Measurements from ENCODE around the gene RNU1-1.
"Not testable (repeated sequence)": the region's sequence is repeated elsewhere in the genome, so short reads cannot be mapped to it uniquely, and the experiment has no call there.

The RNU1-1 gene

DNA sequence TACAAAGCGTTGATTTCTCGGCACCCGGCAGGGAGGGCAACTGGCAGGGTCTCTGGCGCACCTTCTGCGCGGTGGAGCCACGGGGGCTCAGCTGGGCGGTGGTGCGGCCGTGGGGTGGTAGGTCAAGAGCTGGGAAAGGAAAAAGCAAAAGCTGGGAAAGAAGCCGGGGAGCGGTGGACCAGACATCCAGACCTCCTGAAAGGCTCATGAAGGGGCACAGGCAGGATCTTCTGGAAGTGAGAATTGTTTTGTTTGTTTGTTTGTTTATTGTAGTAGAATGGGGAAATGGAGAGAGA, 7.2 kb upstream of the RNU1-1 start:
- no peak for DNase-seq

DNA sequence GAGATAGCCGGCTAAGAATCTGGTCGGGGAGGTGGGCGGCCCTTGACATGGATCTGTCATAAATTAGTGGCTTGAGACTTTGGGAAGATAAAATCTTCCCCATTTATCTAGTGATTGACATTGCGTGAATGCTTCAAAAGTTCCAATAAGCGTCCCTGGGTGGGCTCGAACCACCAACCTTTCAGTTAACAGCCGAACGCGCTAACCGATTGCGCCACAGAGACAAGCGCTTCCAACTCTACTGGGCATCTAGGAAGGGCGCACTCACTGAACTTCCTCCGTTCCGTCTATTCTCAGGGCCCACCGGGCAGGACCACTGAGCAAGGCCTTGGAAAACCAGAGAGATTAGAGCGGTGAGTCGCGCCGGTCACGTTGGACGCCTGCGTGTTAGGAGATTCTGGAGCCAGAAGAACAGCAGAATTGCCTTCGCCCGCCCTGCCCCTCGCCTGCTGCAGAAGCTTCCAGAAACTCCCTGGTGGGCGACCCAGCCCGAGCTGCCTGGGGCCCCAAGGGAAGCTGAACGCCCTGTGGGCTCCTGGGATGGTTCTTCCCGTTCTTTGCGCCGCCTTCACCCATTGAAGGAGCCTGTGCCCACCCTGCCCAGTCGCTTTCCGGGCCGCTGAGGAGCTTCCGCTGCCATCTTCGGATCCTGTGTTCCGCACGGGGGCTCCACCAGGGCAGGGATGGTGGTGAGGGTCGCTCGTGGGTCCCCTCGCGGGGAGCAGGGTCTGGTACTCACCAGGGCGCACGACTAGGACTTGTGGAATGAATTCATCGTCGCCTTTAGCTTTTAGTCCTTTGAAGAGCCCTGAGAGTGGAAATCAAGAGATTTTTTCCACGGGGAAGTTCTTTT, 6.6 kb upstream of the RNU1-1 start:
- not testable (repeated sequence) for DNase-seq

- peak; percentile 70 for DNase-seq
These were observed 5.3 kb upstream of the RNU1-1 start for GRCh38 chr1:16519255-16519951.

GRCh38 chr1:16518913-16519254, 4.8 kb upstream of the RNU1-1 start:
- not testable (repeated sequence) for DNase-seq

GRCh38 chr1:16516694-16517410, 2.8 kb upstream of the RNU1-1 start:
- not testable (repeated sequence) for DNase-seq

DNA sequence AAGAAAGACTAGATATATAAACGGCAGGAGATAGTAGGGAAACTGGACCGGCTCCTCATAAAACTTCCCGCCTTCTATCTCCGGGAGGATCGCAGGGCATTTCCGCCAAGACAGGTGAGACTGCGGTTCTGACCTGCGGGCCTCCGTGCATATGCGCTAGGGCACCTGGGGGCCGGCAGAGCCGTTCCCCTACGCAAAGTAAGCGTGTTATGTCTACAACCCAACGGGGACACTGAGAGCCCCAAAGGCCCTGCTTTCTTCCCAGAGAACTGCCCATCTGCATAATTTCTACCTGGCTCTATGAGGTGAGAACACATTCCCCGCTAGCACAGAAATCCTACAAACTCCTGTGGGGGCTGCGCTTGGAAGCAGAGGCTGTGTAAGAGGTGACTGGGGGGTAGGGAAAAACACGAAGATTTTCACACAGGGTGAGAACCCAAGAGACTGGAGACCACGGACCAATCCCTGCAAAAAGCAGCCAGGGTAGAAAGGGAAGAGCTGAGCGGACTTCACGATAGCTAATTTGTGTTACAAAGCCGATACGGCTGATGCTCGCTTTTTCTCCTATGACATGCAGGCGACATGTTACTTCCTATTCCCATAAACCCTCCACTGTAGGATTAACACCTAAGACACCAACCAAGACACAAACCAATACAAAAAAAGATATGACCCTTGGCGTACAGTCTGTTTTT, 526 bp downstream of the RNU1-1 start:
- peak; percentile 97 for DNase-seq

- peak; percentile 63 for DNase-seq
These were observed 1.3 kb downstream of the RNU1-1 start for GRCh38 chr1:16512624-16513411.

DNA sequence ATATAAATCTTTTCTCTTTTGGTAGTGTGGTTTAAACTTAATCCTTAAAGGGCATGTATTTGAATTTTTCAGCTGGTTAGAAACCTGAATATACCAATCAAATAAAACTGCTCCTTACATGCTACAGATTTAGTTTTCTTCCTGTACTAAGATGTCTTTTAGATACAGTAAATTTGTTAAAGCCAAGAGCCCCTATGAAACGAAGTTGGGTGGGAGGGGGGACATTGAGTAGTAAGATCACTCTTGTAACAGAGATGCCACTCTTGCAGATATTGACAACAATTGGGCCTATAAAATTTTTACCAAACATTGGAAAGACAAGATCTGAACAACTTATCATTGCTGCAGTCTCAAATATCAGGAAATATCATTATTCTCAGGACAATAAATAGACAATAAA, 2.2 kb downstream of the RNU1-1 start:
- not testable (repeated sequence) for DNase-seq

- DNase-seq, result peak; percentile 43
These were observed 5.1 kb downstream of the RNU1-1 start for GRCh38 chr1:16508861-16509445.

DNA sequence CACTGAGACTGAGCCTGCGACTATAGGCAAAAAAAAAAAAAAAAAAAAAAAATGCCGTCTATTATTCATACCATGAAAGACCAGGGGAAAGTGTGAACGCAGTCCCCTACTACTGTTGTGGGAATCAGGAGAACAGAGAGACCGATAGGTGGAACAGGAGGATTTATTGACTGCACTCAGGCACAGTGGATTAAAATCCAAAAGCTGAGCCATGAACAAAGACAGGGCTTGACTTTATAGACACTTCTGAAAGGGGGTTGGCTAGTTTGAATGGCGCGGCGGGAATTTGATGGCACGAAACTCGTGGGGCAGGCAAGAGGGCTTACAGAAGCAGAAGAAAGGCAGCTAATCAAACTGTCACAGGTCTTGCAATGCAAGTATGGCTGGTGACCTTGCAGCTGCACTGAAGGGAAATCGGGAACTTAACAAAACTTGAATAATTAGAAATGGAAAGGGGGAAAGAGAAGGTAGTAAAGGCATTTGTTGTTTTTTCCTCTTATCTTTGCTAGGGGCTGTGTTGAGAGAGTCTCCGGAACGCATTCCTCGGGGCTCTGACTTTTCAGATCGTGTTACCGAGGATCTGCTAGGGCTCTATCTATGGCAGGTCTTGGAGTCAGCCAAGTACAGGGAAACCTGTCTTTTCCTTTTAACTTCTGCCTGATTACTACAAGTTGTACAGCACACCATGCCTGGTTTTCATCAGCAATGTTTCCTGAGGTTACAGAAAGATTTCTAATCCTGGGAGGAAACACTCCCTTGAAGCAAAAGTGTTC, 7.5 kb downstream of the RNU1-1 start:
- DNase-seq, result not testable (repeated sequence)

- not testable (repeated sequence) for DNase-seq
These were observed 8.2 kb downstream of the RNU1-1 start for GRCh38 chr1:16505870-16506269.

GRCh38 chr1:16503494-16503893, 10.6 kb downstream of the RNU1-1 start:
- no peak for DNase-seq

DNA sequence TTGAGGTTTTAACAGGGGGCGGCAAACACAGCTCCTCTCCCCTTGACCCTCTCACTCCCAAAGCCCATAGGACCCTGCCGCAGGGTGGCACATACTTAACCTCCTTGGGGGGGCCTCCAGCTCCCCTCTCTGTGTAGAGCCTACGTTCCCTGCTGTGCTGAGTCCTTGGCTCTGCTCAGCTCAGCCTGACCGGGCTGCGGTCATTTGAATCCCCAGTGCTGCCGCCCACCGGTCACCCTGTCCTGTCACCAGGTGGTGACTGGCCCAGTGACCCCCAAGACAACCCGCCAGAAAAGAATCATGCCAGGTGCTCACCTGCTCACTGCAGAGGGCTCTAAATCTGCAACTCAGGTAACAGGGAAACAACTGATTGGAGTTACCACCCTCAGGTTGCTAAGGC, 12.6 kb downstream of the RNU1-1 start:
- not testable (repeated sequence) for DNase-seq

GRCh38 chr1:16500975-16501374, 13.1 kb downstream of the RNU1-1 start:
- not testable (repeated sequence) for DNase-seq

GRCh38 chr1:16500466-16500865, 13.6 kb downstream of the RNU1-1 start:
- not testable (repeated sequence) for DNase-seq

DNA sequence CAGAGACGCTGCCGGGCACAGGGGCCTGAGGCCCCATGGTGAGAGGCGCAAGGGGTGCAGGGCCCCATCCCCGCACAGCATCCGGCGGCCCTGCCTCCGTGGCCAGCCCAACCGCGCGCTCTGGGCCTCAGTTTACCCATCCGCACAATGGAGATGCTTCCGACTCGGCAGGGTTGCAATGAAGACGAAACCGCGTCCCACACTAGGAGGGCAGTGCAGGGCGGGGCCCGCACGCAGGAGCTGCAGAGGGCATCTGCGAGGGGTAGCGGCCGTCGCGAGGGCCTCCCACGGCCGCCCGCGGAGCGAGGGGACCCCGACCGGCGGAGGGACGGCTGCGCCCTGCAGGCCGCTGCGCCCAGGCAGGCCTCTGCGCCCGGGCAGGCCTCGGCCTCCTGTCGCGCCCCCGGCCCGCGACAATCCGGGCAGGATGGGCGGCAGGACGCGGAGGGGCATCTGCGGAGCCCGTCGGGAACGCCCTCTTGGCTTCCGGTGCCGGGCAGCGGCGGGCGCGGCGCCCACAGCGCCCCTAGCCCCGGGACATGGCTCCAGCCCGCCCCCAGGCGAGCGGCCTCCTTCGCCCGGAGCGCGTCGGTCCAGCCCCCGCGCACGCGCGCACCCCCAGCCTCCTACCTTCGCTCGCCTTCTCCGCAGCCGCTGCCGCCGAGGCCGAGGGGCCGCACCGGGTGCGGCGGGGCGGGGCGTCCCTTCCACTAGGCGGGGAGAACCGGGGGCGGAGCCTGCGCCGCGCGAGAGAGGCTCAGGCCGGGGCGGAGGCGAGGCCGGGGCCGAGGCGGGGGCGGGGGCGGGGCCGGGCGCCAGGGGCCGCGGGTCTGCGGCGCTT, 15.3 kb downstream of the RNU1-1 start:
- DNase-seq, result peak; percentile 87

- DNase-seq, result peak; percentile 23
These were observed 16.0 kb downstream of the RNU1-1 start for GRCh38 chr1:16498047-16498446.

DNA sequence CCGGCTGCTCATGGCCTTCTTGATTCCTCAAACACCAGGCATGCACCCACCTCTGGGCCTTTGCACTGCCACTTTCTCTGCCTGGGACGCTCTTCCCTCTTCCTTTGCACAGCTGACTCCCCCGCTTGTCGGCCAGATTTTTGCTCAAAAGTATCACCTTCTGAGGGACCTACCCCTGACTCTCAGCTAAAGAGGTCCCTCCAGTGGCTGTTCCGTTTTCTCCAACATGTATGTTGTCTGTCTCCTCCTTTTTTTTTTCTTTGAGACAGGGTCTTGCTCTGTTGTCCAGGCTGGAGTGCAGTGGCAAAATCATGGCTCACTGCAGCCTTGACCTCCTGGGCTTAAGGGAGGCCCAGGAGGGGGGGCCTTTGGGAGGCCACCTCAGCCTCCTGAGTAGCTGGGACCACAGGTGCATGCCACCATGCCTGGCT, 16.6 kb downstream of the RNU1-1 start:
- DNase-seq, result not testable (repeated sequence)

DNA sequence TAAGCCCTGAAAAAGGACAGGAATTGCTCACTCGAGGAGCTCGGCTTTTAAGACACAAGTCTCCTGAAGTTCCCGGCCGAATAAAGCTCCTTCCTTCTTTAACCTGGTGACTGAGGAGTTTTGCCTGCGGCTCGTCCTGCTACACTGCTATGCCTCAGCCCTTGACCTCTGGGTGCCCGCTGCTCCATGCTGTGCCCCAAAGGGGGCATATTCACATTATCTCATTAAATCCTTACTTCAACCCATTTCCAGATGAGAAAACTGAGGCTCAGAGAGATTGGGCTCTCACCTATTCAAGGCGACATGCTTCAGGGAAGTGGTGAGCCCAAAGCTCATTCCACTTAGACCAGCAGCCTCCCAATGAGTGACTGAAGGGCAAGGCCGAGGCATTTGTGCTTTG, 20.4 kb downstream of the RNU1-1 start:
- DNase-seq, result not testable (repeated sequence)

DNA sequence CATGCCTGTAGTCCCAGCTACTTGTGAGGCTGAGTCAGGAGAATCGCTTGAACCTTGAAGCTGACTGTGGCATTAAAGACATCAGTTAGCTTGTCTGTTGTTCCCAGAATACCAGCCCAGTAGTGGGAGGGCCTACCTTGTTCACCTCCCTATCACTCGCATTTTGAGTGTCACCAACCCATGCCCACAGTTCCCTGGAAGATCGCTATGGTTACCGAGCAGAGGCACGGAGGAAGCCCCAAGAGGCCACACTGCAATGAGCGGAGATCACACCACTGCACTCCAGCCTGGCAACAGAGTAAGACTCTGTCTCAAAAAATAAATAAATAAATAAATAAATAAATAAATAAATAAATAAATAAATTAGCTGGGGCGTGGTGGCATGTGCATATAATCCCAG, 21.1 kb downstream of the RNU1-1 start:
- peak; percentile 5 for DNase-seq

Measured in NCI-H2171 treated with DMSO at 0.1 percent for 48 hours (cell line).